ENCODE measurements around the gene TSC22D4.

- TF ChIP-seq CTCF (IDR thresholded peaks at IDR 0.05; ENCODE audit: extremely low read depth in 1 of 2, insufficient read depth in 1 of 2, low read depth in 1 of 2, low read length in 2 of 2) (no peak), POLR2AphosphoS5 (IDR thresholded peaks at IDR 0.05; ENCODE audit: insufficient read depth, low read depth, low read length) (no peak), EZH2 (IDR thresholded peaks at IDR 0.05; ENCODE audit: borderline replicate concordance, low read depth, low read length, severe bottlenecking) (no peak), POLR2A (IDR thresholded peaks at IDR 0.05; ENCODE audit: low read depth, low read length) (no peak), GATA2 (IDR thresholded peaks at IDR 0.05; ENCODE audit: insufficient read depth, insufficient read length, low read depth, low read length) (no peak), MYC (IDR thresholded peaks at IDR 0.05; ENCODE audit: low read depth, low read length) (no peak), FOS (IDR thresholded peaks at IDR 0.05; ENCODE audit: borderline replicate concordance, insufficient read depth, low read length) (no peak), JUN (IDR thresholded peaks at IDR 0.05; ENCODE audit: borderline replicate concordance, insufficient read depth, insufficient read length, low read depth) (no peak)
Observed at GRCh38 chr7:100457033-100457432, 22.0 kb downstream of the TSC22D4 start.
